ENCODE results near the gene TIGAR. TPM values are rescaled to one million over a fixed set of nuclear protein-coding genes. Genes with fewer than 3 reads are reported as not detected.

Gene TIGAR
- total RNA-seq, 1 experiment from 2014 or later = 9.0 TPM

DNA sequence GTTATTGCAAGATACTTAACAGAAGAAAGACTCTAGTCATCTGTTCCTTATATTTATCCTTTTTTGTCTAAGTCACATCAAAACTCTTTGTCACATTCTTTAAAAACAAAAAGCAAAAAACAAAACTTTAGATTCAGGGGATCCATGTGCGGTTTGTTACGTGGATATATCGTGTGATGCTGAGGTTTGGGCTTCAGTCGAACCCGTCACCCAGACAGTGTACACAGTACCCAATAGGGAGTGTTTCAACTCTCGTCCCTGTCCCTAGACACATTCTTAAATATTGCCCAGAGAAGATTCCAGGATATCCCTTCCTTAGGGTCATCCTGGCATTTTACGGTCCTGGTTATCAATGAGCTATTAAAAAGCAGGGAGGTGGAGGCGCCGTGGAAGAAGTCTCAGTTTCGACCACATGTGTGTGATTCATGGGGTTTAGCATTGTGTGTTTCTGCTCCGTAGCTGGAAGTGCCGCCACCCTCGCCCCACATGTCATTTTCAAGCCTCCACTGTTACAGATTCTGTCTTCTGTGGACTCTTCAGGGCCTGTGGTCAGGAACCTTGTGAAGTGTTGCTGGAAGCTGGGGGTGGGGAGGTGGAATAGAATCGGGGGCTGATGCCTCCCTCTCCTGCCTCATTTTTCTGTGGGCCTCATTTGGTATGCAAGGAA, 27.6 kb upstream of the TIGAR start:
- Histone ChIP-seq H3K27me3 (ENCODE audit: low read length) (no peaks in the 10 kb centered on the region), H3K9me3 (ENCODE audit: low read length) (no peaks in the 10 kb centered on the region), H3K27ac (ENCODE audit: low read length) (no peak overlapping the region), H3K4me1 (ENCODE audit: low read length) (no peaks in the 10 kb centered on the region), H3K4me3 (ENCODE audit: low read length) (no peak overlapping the region), H2AFZ (ENCODE audit: low read length) (no peak overlapping the region), H3K9me2 (replicated peaks; ENCODE audit: insufficient read depth, low read length) (no peaks in the 10 kb centered on the region), H3K9ac (ENCODE audit: low read length) (no peak overlapping the region), H3K79me2 (ENCODE audit: low read length) (no peaks in the 10 kb centered on the region), H4K20me1 (ENCODE audit: insufficient read depth, low read depth, low read length) (no peaks in the 10 kb centered on the region), H3K36me3 (ENCODE audit: insufficient read depth, low read length) (no peaks in the 10 kb centered on the region), H3K4me2 (ENCODE audit: low read depth, low read length, poor library complexity, severe bottlenecking) (no peak overlapping the region)
- DNase-seq = no peak

DNA sequence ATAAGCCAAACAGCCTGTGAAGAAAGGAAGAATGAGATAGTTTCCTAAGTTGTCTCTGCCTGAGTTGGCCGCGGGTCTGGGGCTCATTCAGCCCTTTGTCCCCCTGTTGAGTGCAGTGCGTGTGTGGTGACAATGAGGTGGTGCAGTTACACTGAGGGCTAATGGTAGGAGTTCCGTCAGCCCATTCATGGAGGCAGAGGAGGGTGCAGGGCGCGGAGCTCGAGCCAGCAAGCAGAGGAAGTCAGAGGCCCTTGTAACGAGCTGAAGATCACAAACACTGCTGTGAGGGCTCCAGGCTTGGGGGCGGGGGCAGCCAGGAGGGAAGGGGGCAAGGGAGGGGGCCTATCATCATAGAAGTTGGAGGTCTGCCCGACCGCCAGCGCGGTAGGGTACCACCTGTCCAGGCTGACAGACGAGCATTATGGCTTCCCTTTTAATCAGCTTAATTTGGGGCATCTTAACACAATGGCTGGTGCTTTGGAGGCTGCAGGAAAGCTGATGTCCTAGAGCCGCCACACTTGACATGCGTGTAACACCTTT, 27.0 kb upstream of the TIGAR start:
- Histone ChIP-seq H3K4me2 (ENCODE audit: low read depth, low read length, poor library complexity, severe bottlenecking) (no peak overlapping the region), H3K9me2 (replicated peaks; ENCODE audit: insufficient read depth, low read length) (no peaks in the 10 kb centered on the region), H3K9ac (ENCODE audit: low read length) (no peak overlapping the region), H3K9me3 (ENCODE audit: low read length) (no peaks in the 10 kb centered on the region), H2AFZ (ENCODE audit: low read length) (no peak overlapping the region), H3K79me2 (ENCODE audit: low read length) (no peaks in the 10 kb centered on the region), H3K27ac (ENCODE audit: low read length) (no peak overlapping the region), H3K4me3 (ENCODE audit: low read length) (no peak overlapping the region), H3K27me3 (ENCODE audit: low read length) (no peaks in the 10 kb centered on the region), H3K4me1 (ENCODE audit: low read length) (no peaks in the 10 kb centered on the region), H3K36me3 (ENCODE audit: insufficient read depth, low read length) (no peaks in the 10 kb centered on the region), H4K20me1 (ENCODE audit: insufficient read depth, low read depth, low read length) (no peaks in the 10 kb centered on the region)
- no peak for DNase-seq

DNA sequence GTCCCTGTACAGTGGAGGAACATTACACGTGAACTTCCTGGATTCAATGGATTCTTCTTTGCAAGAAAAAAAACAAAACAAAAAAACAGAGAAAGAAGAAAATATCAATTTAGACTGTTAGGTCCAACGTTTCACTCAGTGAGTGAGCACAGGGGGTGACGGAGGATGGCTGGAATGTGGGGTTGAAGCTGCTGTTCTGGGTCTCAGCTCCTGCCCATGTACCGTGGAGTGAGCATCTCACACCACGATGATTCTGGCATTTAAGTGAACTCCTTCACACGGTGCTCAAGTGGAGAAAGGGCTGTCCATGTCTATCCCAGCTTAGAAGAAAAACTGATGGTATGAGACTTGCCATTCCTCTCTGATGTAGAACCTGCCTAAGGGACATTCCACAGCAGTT, 24.3 kb upstream of the TIGAR start:
- no peaks in the 10 kb centered on the region for H3K27me3 ChIP-seq (ENCODE audit: low read length)
- no peak overlapping the region for H3K4me2 ChIP-seq (ENCODE audit: low read depth, low read length, poor library complexity, severe bottlenecking)
- H4K20me1 ChIP-seq (ENCODE audit: insufficient read depth, low read depth, low read length) = no peaks in the 10 kb centered on the region
- no peak for DNase-seq
- H3K9ac ChIP-seq (ENCODE audit: low read length) = no peak overlapping the region
- no peak overlapping the region for H3K27ac ChIP-seq (ENCODE audit: low read length)
- no peaks in the 10 kb centered on the region for H3K9me3 ChIP-seq (ENCODE audit: low read length)
- no peak overlapping the region for H3K4me3 ChIP-seq (ENCODE audit: low read length)
- no peak overlapping the region for H2AFZ ChIP-seq (ENCODE audit: low read length)
- no peaks in the 10 kb centered on the region for H3K79me2 ChIP-seq (ENCODE audit: low read length)
- H3K36me3 ChIP-seq (ENCODE audit: insufficient read depth, low read length) = no peaks in the 10 kb centered on the region
- no peaks in the 10 kb centered on the region for H3K4me1 ChIP-seq (ENCODE audit: low read length)
- H3K9me2 ChIP-seq (replicated peaks; ENCODE audit: insufficient read depth, low read length) = no peaks in the 10 kb centered on the region

DNA sequence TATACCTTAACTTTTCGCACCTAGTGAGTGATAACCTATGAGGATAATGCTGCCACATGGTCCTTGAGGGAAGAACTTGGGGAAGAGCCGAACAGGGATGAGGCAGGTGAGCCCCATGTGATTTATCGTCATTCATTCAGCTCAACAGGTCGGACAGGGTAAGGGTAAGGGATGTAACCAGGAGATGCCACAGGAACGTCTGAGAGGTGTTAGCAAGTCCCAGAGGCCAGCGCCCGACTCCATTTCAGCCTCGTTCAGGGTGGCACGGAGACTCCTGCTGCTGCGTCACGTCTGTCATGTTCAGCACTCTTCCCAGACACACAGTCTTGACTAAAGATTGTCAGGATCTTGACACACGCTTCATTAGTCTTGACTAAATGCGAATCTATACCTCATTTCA, 23.4 kb upstream of the TIGAR start:
- Histone ChIP-seq H3K4me2 (ENCODE audit: low read depth, low read length, poor library complexity, severe bottlenecking) (no peak overlapping the region), H3K9me3 (ENCODE audit: low read length) (no peaks in the 10 kb centered on the region), H3K9me2 (replicated peaks; ENCODE audit: insufficient read depth, low read length) (no peaks in the 10 kb centered on the region), H3K27me3 (ENCODE audit: low read length) (no peaks in the 10 kb centered on the region), H2AFZ (ENCODE audit: low read length) (no peak overlapping the region), H3K9ac (ENCODE audit: low read length) (no peak overlapping the region), H3K4me3 (ENCODE audit: low read length) (no peak overlapping the region), H3K36me3 (ENCODE audit: insufficient read depth, low read length) (no peaks in the 10 kb centered on the region), H3K27ac (ENCODE audit: low read length) (no peak overlapping the region), H3K79me2 (ENCODE audit: low read length) (no peaks in the 10 kb centered on the region), H4K20me1 (ENCODE audit: insufficient read depth, low read depth, low read length) (no peaks in the 10 kb centered on the region), H3K4me1 (ENCODE audit: low read length) (no peaks in the 10 kb centered on the region)
- DNase-seq = no peak

DNA sequence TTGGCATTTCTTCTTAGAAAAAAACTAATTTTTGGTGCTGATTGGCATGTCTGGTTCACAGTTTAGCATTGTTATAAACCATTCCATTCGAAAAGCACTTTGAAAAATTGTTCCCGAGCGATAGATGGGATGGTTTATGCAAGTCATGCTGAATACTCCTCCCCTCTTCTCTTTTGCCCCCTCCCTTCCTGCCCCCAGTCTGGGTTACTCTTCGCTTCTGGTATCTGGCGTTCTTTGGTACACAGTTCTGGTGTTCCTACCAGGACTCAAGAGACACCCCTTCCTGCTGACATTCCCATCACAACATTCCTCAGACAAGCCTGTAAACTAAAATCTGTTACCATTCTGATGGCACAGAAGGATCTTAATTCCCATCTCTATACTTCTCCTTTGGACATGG, 20.1 kb upstream of the TIGAR start:
- Histone ChIP-seq H3K4me1 (ENCODE audit: low read length) (no peaks in the 10 kb centered on the region), H3K4me2 (ENCODE audit: low read depth, low read length, poor library complexity, severe bottlenecking) (no peak overlapping the region), H3K9ac (ENCODE audit: low read length) (no peak overlapping the region), H3K4me3 (ENCODE audit: low read length) (no peak overlapping the region), H2AFZ (ENCODE audit: low read length) (no peak overlapping the region), H4K20me1 (ENCODE audit: insufficient read depth, low read depth, low read length) (no peaks in the 10 kb centered on the region), H3K9me3 (ENCODE audit: low read length) (no peaks in the 10 kb centered on the region), H3K79me2 (ENCODE audit: low read length) (no peaks in the 10 kb centered on the region), H3K9me2 (replicated peaks; ENCODE audit: insufficient read depth, low read length) (no peaks in the 10 kb centered on the region), H3K27me3 (ENCODE audit: low read length) (no peaks in the 10 kb centered on the region), H3K27ac (ENCODE audit: low read length) (no peak overlapping the region), H3K36me3 (ENCODE audit: insufficient read depth, low read length) (no peaks in the 10 kb centered on the region)
- DNase-seq = no peak

DNA sequence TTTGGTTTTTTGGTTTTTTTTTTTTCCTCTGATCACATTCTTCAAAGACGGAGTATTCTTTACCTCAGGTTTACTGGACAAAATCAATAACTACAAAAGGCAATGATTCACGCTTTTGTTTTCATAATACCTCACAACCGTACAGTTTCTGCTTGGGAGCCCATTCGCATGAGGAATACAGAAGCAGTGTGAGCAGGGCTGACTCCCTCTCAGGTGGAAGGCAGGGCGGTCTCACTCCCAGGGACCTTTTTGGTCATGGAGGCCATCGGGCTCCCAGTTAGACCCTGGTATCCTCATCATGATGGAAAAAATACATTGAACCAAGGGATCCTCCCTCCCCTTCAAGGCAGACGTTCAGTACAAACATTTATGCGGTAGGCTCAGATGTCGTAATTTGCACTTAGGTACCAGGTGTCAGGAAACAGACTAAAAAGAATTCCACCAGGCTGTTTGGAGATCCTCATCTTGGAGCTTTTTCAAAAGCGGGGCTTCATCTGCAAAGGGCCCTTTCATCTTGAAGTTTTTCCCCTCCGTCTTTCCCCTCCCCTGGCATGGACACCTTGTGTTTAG, 19.0 kb upstream of the TIGAR start:
- Histone ChIP-seq H3K27me3 (ENCODE audit: low read length) (no peaks in the 10 kb centered on the region), H3K4me1 (ENCODE audit: low read length) (no peaks in the 10 kb centered on the region), H3K79me2 (ENCODE audit: low read length) (no peaks in the 10 kb centered on the region), H3K4me3 (ENCODE audit: low read length) (no peak overlapping the region), H3K27ac (ENCODE audit: low read length) (no peak overlapping the region), H3K36me3 (ENCODE audit: insufficient read depth, low read length) (no peaks in the 10 kb centered on the region), H3K9me2 (replicated peaks; ENCODE audit: insufficient read depth, low read length) (no peaks in the 10 kb centered on the region), H3K4me2 (ENCODE audit: low read depth, low read length, poor library complexity, severe bottlenecking) (no peak overlapping the region), H2AFZ (ENCODE audit: low read length) (no peak overlapping the region), H3K9me3 (ENCODE audit: low read length) (no peaks in the 10 kb centered on the region), H4K20me1 (ENCODE audit: insufficient read depth, low read depth, low read length) (no peaks in the 10 kb centered on the region), H3K9ac (ENCODE audit: low read length) (no peak overlapping the region)
- DNase-seq = no peak

DNA sequence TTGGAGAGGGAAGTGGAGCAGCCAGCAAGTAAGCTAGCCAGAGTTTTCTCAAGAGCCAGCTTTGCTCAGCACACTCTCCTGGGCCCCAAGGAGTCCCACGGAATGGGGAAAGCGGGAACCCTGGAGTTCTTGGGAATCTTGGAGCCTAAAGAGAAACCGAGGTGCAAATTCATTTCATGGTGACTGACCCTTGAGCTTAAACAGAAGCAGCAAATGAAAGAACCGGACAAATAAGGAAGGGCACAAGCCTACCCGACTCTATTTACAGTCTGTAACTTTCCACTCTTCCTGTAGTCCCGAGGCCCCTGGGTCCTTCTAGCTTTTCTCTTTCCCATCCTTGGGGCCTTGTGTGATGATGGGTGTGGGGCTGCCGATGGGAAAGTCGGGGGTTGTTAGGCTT, 18.1 kb upstream of the TIGAR start:
- H3K9ac ChIP-seq (ENCODE audit: low read length) = no peak overlapping the region
- no peaks in the 10 kb centered on the region for H3K36me3 ChIP-seq (ENCODE audit: insufficient read depth, low read length)
- H3K9me3 ChIP-seq (ENCODE audit: low read length) = no peaks in the 10 kb centered on the region
- H3K4me3 ChIP-seq (ENCODE audit: low read length) = no peak overlapping the region
- H3K27me3 ChIP-seq (ENCODE audit: low read length) = no peaks in the 10 kb centered on the region
- no peak overlapping the region for H2AFZ ChIP-seq (ENCODE audit: low read length)
- H4K20me1 ChIP-seq (ENCODE audit: insufficient read depth, low read depth, low read length) = no peaks in the 10 kb centered on the region
- H3K9me2 ChIP-seq (replicated peaks; ENCODE audit: insufficient read depth, low read length) = no peaks in the 10 kb centered on the region
- H3K27ac ChIP-seq (ENCODE audit: low read length) = no peak overlapping the region
- DNase-seq = no peak
- no peaks in the 10 kb centered on the region for H3K79me2 ChIP-seq (ENCODE audit: low read length)
- H3K4me1 ChIP-seq (ENCODE audit: low read length) = no peaks in the 10 kb centered on the region
- no peak overlapping the region for H3K4me2 ChIP-seq (ENCODE audit: low read depth, low read length, poor library complexity, severe bottlenecking)

DNA sequence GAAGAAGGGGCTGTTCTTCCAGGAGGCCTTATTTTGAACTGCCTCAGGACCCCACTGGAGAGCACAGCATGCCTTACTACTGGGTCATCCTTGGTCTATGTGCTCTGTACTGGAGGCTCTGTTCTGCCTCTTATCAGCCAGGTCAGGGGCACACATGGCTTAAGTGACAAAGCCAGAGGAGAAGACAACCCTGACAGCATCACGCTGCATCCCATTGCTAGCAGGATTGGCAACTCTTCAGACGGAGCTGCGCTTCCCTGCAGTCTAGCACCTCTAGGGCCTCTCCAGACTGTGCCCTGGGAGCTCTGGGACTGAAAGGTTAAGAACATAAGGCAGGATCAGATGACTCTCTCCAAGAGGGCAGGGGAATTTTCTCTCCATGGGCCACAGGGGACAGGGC, 17.3 kb upstream of the TIGAR start:
- Histone ChIP-seq H4K20me1 (ENCODE audit: insufficient read depth, low read depth, low read length) (no peaks in the 10 kb centered on the region), H3K9ac (ENCODE audit: low read length) (no peak overlapping the region), H3K4me3 (ENCODE audit: low read length) (no peak overlapping the region), H2AFZ (ENCODE audit: low read length) (no peak overlapping the region), H3K79me2 (ENCODE audit: low read length) (no peaks in the 10 kb centered on the region), H3K9me3 (ENCODE audit: low read length) (no peaks in the 10 kb centered on the region), H3K9me2 (replicated peaks; ENCODE audit: insufficient read depth, low read length) (no peaks in the 10 kb centered on the region), H3K4me2 (ENCODE audit: low read depth, low read length, poor library complexity, severe bottlenecking) (no peak overlapping the region), H3K27ac (ENCODE audit: low read length) (no peak overlapping the region), H3K4me1 (ENCODE audit: low read length) (no peaks in the 10 kb centered on the region), H3K36me3 (ENCODE audit: insufficient read depth, low read length) (no peaks in the 10 kb centered on the region), H3K27me3 (ENCODE audit: low read length) (no peaks in the 10 kb centered on the region)
- no peak for DNase-seq
